Anterior cingulate cortex (tissue), 58 donors: ENCODE data around the gene CHRM4.
"Not testable (repeated sequence)": the region's sequence is repeated elsewhere in the genome, so short reads cannot be mapped to it uniquely, and the experiment has no call there.

Source experiments
- DNase-seq, 58 donors: peaks; one replicate each; lab custom pipeline; 2025; lab: John Stamatoyannopoulos, UW

The CHRM4 gene

GRCh38 chr11:46371262-46371661 is 20.3 kb downstream of the CHRM4 start:
- DNase-seq = not testable (repeated sequence)

DNA sequence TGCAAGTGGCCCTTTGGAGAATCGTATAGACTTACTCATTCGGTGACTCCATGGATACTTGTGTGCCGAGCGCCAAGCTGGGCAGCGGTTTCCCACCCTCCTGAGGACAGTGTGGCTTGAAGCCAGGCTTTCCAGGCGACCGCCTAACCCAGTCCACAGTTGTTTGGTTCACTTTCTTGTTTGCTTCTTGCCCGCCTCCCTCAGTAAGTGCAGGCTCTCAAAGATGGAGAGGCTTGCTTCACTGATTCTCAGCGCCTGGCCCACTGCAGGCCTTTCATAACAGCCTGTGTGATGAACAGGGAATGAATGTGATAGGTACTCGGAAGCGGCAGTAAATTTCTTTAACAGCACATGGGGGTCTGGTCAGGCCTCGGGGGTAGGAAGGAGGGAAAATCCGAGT is 21.3 kb downstream of the CHRM4 start:
- no peak for DNase-seq

DNA sequence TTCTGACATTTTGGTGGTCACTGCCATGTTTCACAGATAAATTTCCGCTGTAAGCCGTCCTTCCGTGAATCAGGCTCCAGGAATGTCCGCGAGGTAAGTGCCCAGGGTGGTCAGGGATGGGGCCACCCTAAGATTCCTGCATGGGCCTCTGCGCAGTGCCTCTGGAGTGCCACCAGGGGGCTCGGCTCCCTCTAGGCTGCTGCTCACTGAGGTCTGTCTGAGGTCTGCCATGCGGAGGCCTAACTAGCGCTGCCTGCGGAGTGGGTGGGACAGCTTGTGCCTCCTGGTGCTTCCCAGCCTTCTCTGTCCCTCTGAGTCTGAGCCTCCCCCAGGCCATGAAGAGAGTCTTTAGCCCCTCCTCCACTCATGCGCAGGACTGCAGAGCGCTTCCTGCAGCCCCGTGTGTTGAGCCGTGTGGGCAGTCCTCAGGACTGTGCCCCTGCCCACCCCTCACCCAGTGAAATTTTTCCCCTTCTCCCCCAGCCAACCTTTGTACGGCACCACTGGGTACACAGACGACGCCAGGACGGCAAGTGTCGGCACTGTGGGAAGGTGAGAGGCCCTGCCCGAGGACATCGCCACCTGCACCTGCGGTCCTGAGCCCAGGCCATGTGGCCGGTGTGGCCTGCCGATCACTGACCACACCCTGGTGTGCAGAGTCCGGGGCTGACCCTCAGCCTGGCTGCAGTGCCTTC is 22.0 kb downstream of the CHRM4 start:
- DNase-seq = peak in 21 of 58 donors; percentile 15 to 79 (median 40)

DNA sequence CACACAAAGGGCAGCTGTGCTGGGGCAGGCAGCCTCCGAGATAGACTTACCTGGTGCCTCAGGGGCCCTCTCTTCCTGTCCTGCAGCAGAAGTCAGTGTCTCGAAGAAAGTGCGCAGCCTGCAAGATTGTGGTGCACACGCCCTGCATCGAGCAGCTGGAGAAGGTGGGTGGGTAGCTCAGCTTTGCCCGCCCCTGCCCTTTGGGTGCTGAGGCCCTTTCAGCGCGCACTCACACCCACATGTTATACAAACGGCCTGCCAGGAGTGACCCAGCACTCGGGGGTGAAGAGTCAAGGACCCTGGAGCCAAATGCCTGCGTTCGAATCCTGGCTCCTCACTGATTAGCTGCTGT is 23.7 kb downstream of the CHRM4 start:
- no peak for DNase-seq

DNA sequence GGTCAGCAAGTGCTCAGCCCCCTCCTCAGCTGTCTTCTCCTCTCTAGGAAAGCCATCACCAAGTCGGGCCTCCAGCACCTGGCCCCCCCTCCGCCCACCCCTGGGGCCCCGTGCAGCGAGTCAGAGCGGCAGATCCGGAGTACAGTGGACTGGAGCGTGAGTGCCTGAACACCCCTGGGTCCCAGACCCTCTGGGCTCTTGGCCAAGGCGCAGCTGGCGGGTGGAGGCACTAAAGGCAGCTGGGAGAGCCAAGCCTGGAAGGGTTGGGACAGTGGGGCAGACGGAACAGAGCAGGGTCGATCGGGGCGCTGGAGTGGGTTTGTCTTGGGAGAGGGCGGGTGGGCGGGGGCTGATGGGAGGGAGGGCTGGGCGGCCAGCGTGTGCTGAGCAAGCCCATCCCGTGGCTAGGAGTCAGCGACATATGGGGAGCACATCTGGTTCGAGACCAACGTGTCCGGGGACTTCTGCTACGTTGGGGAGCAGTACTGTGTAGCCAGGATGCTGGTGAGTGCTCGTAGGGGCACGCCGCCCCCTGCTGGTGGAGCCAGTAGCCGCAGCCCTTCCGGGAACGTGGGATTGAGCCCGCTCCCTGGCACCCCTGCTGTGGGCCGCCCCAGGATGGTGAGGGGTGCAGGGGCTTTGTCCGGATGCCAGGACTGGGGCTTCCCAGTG is 24.2 kb downstream of the CHRM4 start:
- peak in 44 of 58 donors; percentile 23 to 82 (median 54) for DNase-seq

DNA sequence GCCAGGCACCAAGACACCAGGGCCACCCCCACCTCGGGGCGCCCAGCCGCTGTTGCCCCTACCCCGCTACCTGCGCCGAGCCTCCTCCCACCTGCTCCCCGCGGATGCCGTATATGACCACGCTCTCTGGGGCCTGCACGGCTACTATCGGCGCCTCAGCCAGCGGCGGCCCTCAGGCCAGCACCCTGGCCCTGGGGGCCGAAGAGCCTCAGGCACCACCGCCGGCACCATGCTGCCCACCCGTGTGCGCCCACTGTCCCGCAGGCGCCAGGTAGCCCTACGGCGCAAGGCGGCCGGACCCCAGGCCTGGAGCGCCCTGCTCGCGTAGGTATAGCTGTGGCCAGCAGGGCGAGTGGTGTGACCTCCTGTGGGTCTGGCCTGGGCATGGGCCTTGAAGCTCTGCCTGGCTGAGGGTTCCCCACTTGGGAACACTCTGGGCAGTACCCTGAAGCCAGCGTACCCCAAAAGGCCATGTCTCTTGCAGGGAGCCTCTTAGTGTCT is 24.9 kb downstream of the CHRM4 start:
- no peak for DNase-seq

GRCh38 chr11:46366260-46366659 is 25.3 kb downstream of the CHRM4 start:
- no peak for DNase-seq

DNA sequence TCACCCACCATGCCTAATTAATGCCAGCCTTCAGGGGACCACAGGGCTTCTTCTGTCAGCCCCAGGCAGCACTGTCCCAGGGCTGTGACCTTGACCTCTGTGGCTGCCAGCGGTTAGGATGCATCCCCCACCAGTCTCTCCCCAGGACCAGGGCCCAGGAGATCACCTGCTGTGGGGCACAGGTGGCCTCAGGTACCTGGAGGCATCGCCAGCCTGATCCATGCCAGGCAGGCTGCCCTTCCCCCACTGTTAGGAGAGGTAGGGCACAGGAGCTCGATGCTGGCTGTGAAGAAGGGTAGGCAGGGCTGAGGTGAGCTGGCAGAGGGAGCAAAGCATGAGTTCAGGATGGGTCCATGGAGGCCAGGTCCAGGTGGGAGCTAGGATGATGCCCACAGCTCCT is 26.8 kb downstream of the CHRM4 start:
- DNase-seq = no peak

DNA sequence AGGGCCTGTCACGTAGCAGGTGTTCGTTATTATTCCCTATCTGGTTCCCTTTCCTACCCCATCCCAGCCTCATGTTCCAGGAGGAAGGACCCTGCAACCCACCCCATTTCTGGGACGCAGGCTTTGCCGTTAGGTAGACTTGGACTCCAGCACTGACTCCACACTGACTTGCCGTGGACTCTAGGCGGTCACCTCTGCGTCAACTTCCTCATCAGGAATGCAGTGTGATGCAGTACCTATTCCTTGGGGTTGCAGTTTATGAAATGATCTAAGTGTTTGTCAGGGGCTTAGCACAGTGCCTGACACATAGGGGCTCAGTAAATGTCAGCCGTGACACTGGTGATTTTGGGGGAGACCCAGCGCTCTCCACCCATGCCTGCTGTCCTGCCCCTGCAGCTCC is 27.5 kb downstream of the CHRM4 start:
- no peak for DNase-seq

GRCh38 chr11:46363455-46364005 is 28.0 kb downstream of the CHRM4 start:
- peak in 47 of 58 donors; percentile 23 to 91 (median 64) for DNase-seq

GRCh38 chr11:46363031-46363407 is 28.6 kb downstream of the CHRM4 start:
- peak in 26 of 58 donors; percentile 36 to 79 (median 57) for DNase-seq

GRCh38 chr11:46362156-46363030 is 29.2 kb downstream of the CHRM4 start:
- DNase-seq = no peak

- peak in 48 of 58 donors; percentile 29 to 91 (median 61) for DNase-seq
Observed at GRCh38 chr11:46361283-46362155, 30.1 kb downstream of the CHRM4 start.

DNA sequence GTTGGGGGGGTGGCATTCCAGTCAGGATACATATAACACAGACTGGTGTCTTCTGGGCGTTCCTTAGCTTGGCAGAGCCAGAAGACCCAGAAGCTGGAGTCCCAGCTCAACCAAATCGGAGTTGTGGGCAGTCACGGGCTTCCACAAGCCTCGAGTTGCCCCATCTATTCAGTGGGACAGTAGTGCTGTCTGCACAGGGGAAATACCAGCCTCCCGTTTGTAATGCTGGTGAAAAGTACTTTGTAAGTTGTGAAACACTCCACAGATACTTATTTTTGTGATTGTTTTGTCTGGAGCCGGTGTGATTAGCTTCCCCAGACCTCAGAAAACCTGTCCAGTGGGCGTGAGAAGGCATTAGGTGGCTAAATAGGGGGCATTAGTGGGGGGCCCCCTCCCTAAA is 30.7 kb downstream of the CHRM4 start:
- DNase-seq = no peak

GRCh38 chr11:46359953-46360352 is 31.6 kb downstream of the CHRM4 start:
- DNase-seq = no peak

DNA sequence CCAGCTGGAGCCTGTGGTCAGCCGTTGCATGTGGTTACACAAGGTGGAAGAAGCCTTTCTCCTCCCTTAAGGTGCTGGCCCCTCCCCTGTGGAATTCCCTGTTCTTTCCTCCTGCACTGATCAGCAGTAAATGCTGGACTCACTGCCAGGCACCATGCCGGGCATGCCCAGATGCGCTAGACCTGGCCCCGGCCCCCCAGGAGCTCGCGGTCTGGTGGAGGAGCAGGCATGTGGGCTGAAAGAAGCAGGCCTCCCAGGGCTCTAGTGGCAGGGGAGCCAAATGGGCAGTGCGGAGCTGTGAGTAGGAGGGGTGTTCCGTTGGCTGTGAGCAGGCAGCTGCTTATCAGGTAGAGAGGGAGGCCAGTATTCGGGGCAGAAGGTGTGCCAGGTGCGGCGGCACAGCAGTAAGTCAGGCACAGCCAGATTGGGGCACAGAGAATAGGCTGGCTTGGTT is 34.1 kb downstream of the CHRM4 start:
- DNase-seq = no peak

GRCh38 chr11:46356924-46357482 is 34.6 kb downstream of the CHRM4 start:
- no peak for DNase-seq

DNA sequence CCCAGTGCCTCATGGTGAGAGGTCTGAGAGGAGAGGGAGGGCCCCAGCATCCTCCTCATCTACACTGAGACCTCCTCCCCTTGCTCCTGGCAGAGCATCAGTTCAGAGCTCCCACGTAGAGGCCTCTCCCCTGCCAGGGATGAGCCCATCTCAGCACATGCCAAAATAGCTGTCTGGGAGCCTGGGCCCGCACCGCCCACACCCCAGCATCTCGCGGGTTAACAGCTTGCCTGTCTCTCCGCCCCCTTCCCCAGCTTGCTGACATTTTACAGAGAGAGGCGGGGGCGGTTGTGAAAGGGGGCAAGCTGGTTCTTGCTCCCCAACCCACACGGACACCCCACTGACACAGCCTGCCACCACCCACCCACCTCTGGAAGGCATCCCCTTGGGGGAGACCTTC is 37.9 kb downstream of the CHRM4 start:
- peak in 31 of 58 donors; percentile 25 to 79 (median 45) for DNase-seq
